Endothelial cell of umbilical vein (primary cell): ENCODE measurements around the gene MNT. TPM values are rescaled to one million over a fixed set of nuclear protein-coding genes. Genes with fewer than 3 reads are reported as not detected.

Experiments used
- BruUV-seq: library from RNA; stranded (reverse); fragments of 400-500 nt; replicated peaks from 2 replicates; lab custom pipeline; 2021; lab: Mats Ljungman, UMichigan
- CTCF ChIA-PET: fragments of 300-600, 350-600 bp; sonication (Branson Sonifier 250); formaldehyde crosslinking; loops from one replicate; lab custom pipeline; 2021; ENCODE audit warnings: antibody characterized with exemption, inconsistent platforms; lab: Charles Lee
- POLR2A ChIA-PET: fragments of 300-600, 350-600 bp; sonication (Branson Sonifier 250); formaldehyde crosslinking; loops from one replicate; lab custom pipeline; 2021; ENCODE audit warnings: antibody characterized with exemption, inconsistent platforms; lab: Charles Lee
- DNase-seq: peaks from one replicate; pipeline ENCODE4 v3.0.0-alpha.2; 2011; ENCODE audit warnings: low read depth, low spot score
- FAIRE-seq: peaks from 2 replicates; lab custom pipeline; 2011; peaks lifted over from hg19 to GRCh38; lab: Jason Lieb, UNC
- H2AFZ ChIP-seq: 2 replicates; pipeline ENCODE4 v1.6.0; 2012; ENCODE audit warnings: low read depth, low read length, control low read depth, inconsistent platforms
- H3K27ac ChIP-seq: 2 replicates; pipeline ENCODE4 v1.5.1; 2011; ENCODE audit warnings: low read depth, mild to moderate bottlenecking, control low read depth, low read length, moderate library complexity; ENCODE audit not compliant: insufficient read depth
- H3K27me3 ChIP-seq, 2 experiments: 2 replicates each; pipeline versions ENCODE4 v1.6.0 to v1.6.1; 2011; ENCODE audit warnings: low read length in 2 of 2, mixed read lengths in 1 of 2; ENCODE audit not compliant: control insufficient read depth in 2 of 2, insufficient read depth in 2 of 2
- H3K36me3 ChIP-seq, 2 experiments: 2 replicates in 1 of 2; 3 replicates in 1 of 2; pipeline ENCODE4 v1.5.1; 2011; ENCODE audit warnings: low read length in 2 of 2, mild to moderate bottlenecking in 1 of 2, moderate library complexity in 1 of 2; ENCODE audit not compliant: control insufficient read depth in 2 of 2, insufficient read depth in 2 of 2; ENCODE audit errors: extremely low read depth in 1 of 2
- H3K4me1 ChIP-seq: 3 replicates; pipeline ENCODE4 v1.5.1; 2011; ENCODE audit warnings: mild to moderate bottlenecking, low read length; ENCODE audit not compliant: control insufficient read depth, insufficient read depth; ENCODE audit errors: extremely low read depth
- H3K4me2 ChIP-seq: 2 replicates; pipeline ENCODE4 v1.6.1; 2011; ENCODE audit warnings: low read length, control low read depth, mixed read lengths; ENCODE audit not compliant: insufficient read depth
- H3K4me3 ChIP-seq, 3 experiments: fragments of 200-600 bp in 1 of 3; sonication (generic), shearing (Covaris generic) in 1 of 3; replicated peaks in 1 of 3; 2 replicates each; pipeline ENCODE4 v1.5.1; 2011 to 2016; ENCODE audit warnings: control low read depth in 3 of 3, low read length in 3 of 3, mild to moderate bottlenecking in 2 of 3, inconsistent platforms in 1 of 3, low read depth in 1 of 3, moderate library complexity in 1 of 3; ENCODE audit not compliant: insufficient read depth in 1 of 3
- H3K79me2 ChIP-seq: 2 replicates; pipeline ENCODE4 v1.6.0; 2012; ENCODE audit warnings: low read length, inconsistent platforms; ENCODE audit not compliant: control insufficient read depth, insufficient read depth
- H3K9ac ChIP-seq: replicated peaks from 2 replicates; pipeline ENCODE3; 2011; ENCODE audit warnings: low read length, control low read depth; ENCODE audit not compliant: insufficient read depth; ENCODE audit errors: extremely low read depth
- H3K9me1 ChIP-seq: replicated peaks from 3 replicates; pipeline ENCODE4 v1.6.0; 2011; ENCODE audit warnings: mild to moderate bottlenecking, low read length; ENCODE audit not compliant: control insufficient read depth, insufficient read depth; ENCODE audit errors: extremely low read depth
- H3K9me3 ChIP-seq: replicated peaks from 2 replicates; pipeline ENCODE4 v1.5.1; 2012; ENCODE audit warnings: low read length, inconsistent platforms; ENCODE audit not compliant: control insufficient read depth, insufficient read depth
- H4K20me1 ChIP-seq: replicated peaks from 2 replicates; pipeline ENCODE3; 2011; ENCODE audit warnings: mild to moderate bottlenecking, low read length; ENCODE audit not compliant: control insufficient read depth, insufficient read depth; ENCODE audit errors: extremely low read depth
- EZH2 ChIP-seq: IDR thresholded peaks from 2 replicates; pipeline ENCODE4 v1.6.1; 2012; ENCODE audit warnings: borderline replicate concordance, low read depth, mild to moderate bottlenecking, moderate library complexity, low read length, inconsistent platforms; ENCODE audit not compliant: severe bottlenecking
- FOS ChIP-seq: IDR thresholded peaks from 2 replicates; pipeline ENCODE4 v1.6.1; 2011; ENCODE audit warnings: mild to moderate bottlenecking, low read length, moderate library complexity, borderline replicate concordance; ENCODE audit not compliant: insufficient read depth
- GATA2 ChIP-seq: IDR thresholded peaks from 2 replicates; pipeline ENCODE4 v1.7.0; 2011; ENCODE audit warnings: low read depth, mild to moderate bottlenecking, moderate library complexity, mixed read lengths, low read length; ENCODE audit not compliant: insufficient read length, insufficient read depth
- JUN ChIP-seq: IDR thresholded peaks from 2 replicates; pipeline ENCODE4 v1.6.1; 2011; ENCODE audit warnings: borderline replicate concordance, low read depth; ENCODE audit not compliant: insufficient read length, insufficient read depth
- MYC ChIP-seq: IDR thresholded peaks from one replicate; pipeline ENCODE4 v1.6.1; 2011; ENCODE audit warnings: mild to moderate bottlenecking, low read depth, low read length
- POLR2A ChIP-seq: IDR thresholded peaks from 2 replicates; pipeline ENCODE4 v1.6.1; 2012; ENCODE audit warnings: low read depth, mild to moderate bottlenecking, control low read depth, low read length
- POLR2AphosphoS5 ChIP-seq: IDR thresholded peaks from 2 replicates; pipeline ENCODE4 v1.6.1; 2012; ENCODE audit warnings: low read depth, mild to moderate bottlenecking, control low read depth, low read length, moderate library complexity; ENCODE audit not compliant: insufficient read depth
- dilution Hi-C: fragments of 300-500 bp; cut with MboI; formaldehyde crosslinking; loops from one replicate; pipeline ENCODE4 v1.15.0; 2019; ENCODE audit warnings: low sequenced_read_pairs; ENCODE audit not compliant: extremely low pct_ligation_motif_present
- intact Hi-C: fragments of 100-400 bp; cut with micrococcal nuclease; formaldehyde crosslinking; loops from one replicate; pipeline ENCODE4 v1.10.0; 2022
- polyA plus RNA-seq, 4 experiments: library from polyadenylated mRNA; depleted of rRNA in 3 of 4; stranded (reverse) in 3 of 4; unstranded in 1 of 4; fragments of >200 nt; gene quantifications; 2 replicates each; pipeline versions ENCODE4 v1.2.1 to v1.2.3, GENCODE V29; 2011 to 2012; ENCODE audit warnings: missing spikeins in 1 of 4
- total RNA-seq: library from RNA; stranded (reverse); gene quantifications from 2 replicates; pipeline ENCODE4 v1.2.3, GENCODE V29; 2021

The MNT gene
- total and polyA plus RNA-seq, 2 donors (not counting 3 experiments of a cell fraction or from before 2014, with no cell fraction given), result 4.1 to 21.6 TPM

DNA sequence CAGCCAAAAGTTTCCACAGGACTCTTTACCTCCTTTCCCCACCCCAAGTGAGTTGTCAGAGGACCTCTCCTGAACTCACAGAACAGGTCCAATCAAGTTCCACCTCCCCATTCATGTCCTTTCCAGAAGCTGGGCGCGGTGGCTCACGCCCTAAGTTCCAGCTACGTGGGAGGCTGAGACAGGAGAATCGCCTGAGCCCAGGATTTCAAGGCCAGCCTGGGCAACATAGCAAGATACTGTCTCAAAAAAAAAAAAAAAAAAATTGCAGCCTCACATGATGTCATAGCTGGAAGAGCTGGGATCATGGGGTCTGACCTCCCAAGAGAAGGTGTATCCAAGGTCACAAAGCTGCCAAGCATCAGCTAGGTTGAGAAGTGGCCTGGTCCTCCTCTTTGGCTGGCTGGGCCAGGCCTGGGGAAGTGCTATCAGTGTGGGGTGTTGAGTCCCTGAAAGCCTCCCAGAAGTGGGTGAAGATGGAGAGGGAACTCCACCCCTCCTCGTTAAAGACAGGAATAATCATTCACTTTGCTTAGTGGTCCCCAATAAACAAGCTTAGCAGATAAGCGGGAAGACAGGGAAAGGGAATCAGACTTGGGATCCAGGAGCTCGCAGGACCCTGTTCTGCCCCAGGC is 5.5 kb upstream of the MNT start:
- no peaks in the 10 kb centered on the region for H3K36me3 ChIP-seq
- peak overlapping the region; percentile 25 for H2AFZ ChIP-seq
- FAIRE-seq (no peak), DNase-seq (no peak)
- H3K9ac ChIP-seq, result peak overlapping the region; percentile 12
- no peaks in the 10 kb centered on the region for H3K79me2 ChIP-seq
- TF ChIP-seq FOS, result no peak
- TF ChIP-seq MYC, result no peak
- TF ChIP-seq GATA2, result no peak
- no peak for TF ChIP-seq JUN
- TF ChIP-seq EZH2, result no peak
- TSS peak; percentile 62 for BruUV-seq
- H3K27me3 ChIP-seq, result no peaks in the 10 kb centered on the region
- H3K4me1 ChIP-seq, result peaks cover 33% of the 10 kb centered on the region
- intact Hi-C loops, result no loop called here
- dilution Hi-C loops, result no loop called here
- H3K9me3 ChIP-seq, result no peaks in the 10 kb centered on the region
- no peaks in the 10 kb centered on the region for H3K9me1 ChIP-seq
- peak overlapping the region; percentile 74 for H3K27ac ChIP-seq
- H3K4me3 ChIP-seq, result no peak overlapping the region
- ChIA-PET POLR2A (no interaction called here), CTCF (interaction anchor here (0.6 to 2.4 kb wide), 9 partner anchors 10 to 192 kb away, joined by 3 to 53 read pairs (median 3); no protein-coding TSS in a partner anchor)
- no peaks in the 10 kb centered on the region for H4K20me1 ChIP-seq
- no peak overlapping the region for H3K4me2 ChIP-seq

DNA sequence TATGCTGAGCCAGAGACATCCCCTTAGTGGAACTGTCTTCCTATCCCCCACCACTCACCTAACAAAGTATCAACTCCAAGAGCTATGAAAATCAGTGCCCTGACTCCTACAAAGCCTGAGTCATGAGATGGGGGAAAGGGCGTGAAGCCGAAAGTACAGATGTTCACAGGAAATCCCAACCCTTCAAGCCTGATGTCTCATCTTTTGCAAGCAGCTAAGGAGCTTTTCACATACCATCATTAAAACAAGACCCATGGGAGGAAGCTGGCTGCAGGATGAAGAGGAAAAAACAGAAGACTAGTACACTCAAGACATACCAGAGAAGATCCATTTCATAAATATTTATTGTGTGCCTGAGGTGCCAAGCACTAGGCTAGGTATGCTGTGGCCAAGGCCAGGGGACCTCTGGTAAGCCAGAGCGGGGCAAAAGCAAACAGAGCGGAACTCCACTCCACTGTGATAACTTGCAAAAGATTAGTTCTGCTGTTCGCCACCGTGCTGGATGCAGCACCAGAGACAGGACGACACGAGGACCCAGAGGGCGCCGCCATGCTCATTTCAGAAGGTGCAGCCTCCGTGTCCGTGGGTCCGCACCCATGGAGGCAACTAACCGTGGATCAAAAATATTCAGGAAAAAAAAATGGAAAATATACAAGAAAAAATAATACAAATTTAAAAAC is 4.5 kb upstream of the MNT start:
- Histone ChIP-seq H3K27ac (peak overlapping the region; percentile 47), H3K27me3 (no peaks in the 10 kb centered on the region), H2AFZ (no peak overlapping the region), H3K9me1 (no peaks in the 10 kb centered on the region), H3K9ac (no peak overlapping the region), H3K4me1 (peaks cover 33% of the 10 kb centered on the region), H3K79me2 (no peaks in the 10 kb centered on the region), H3K4me2 (peak overlapping the region; percentile 49), H3K9me3 (no peaks in the 10 kb centered on the region), H3K4me3 (no peak overlapping the region), H3K36me3 (no peaks in the 10 kb centered on the region), H4K20me1 (no peaks in the 10 kb centered on the region)
- intact Hi-C loops, result no loop called here
- CTCF ChIA-PET, result interaction anchor here (0.8 to 3.2 kb wide), 4 partner anchors 11 to 24 kb away, joined by 3 to 36 read pairs (median 16); no protein-coding TSS in a partner anchor
- no TSS peak for BruUV-seq
- FAIRE-seq (peak; percentile 95), DNase-seq (peak; percentile 43)
- peak; percentile 5 for TF ChIP-seq JUN
- no peak for TF ChIP-seq POLR2A
- TF ChIP-seq FOS, result peak; percentile 85
- peak; percentile 39 for TF ChIP-seq POLR2AphosphoS5
- dilution Hi-C loops, result no loop called here
- POLR2A ChIA-PET, result no interaction called here
